Activated CD8-positive, alpha-beta memory T cell treated with anti-CD3 and anti-CD28 coated beads, Interleukin-2, amount 50 U/mL, for 24 hours (primary cell): ENCODE data around the gene DUOXA1.

Experiments used
- DNase-seq: peaks from one replicate; pipeline ENCODE4 v3.0.0-alpha.2; 2020; ENCODE audit errors: extremely low read depth

Gene DUOXA1, protein sequence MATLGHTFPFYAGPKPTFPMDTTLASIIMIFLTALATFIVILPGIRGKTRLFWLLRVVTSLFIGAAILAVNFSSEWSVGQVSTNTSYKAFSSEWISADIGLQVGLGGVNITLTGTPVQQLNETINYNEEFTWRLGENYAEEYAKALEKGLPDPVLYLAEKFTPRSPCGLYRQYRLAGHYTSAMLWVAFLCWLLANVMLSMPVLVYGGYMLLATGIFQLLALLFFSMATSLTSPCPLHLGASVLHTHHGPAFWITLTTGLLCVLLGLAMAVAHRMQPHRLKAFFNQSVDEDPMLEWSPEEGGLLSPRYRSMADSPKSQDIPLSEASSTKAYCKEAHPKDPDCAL

DNA sequence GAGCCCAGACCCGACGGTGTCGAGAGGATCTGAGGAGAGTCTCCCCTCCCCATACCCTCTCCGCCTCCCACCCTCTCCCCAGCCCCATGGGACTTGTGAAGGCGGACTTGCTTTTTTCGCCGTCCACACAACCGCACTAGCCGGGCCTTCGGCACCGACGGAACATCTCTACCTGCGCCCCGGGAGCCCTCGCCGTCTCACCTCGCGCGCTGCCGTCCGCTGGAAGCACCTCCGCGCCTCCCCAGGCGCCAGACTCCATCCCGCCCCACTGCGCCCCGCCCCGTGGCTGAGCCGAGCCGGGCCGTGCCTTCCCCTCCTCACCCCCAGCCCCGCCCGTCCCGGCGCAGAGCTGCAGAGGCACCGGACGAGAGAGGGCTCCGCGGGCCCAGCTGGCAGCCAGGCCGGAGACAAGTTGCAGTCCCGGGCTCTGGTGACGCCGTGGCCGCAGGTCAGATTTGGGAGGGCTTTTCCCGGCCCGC, at the start of gene DUOXA1, which contains the start of gene DUOX1:
Gene DUOXA1, minus strand, starts transcription at position 229 of the 479 bp plus-strand sequence. CDS start 6,865 bp downstream, outside the sequence.
Gene DUOX1, plus strand, starts transcription at position 344 of the 479 bp plus-strand sequence. CDS start 1,973 bp downstream, outside the sequence.
- DNase-seq, result no peak

DNA sequence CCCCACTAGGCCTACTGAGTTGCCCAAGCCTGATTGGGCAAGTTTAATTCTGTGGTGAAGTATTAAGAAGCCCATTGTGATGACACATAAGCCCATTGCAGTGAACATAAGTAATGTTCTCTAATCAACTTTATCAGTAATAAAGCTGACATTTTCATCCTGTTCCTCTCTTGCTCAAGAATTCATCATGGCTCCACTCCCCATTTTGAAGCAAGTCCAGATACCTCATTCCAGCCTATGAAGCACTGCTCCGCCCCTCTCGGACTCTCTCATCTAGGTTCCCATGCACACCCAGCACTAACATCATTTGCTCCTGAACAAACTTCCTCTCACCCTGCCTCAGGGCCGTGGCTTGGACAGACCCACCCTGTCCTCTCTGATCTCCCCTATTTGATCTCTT, 47.6 kb upstream of the DUOXA1 start:
- DNase-seq, result no peak

DNA sequence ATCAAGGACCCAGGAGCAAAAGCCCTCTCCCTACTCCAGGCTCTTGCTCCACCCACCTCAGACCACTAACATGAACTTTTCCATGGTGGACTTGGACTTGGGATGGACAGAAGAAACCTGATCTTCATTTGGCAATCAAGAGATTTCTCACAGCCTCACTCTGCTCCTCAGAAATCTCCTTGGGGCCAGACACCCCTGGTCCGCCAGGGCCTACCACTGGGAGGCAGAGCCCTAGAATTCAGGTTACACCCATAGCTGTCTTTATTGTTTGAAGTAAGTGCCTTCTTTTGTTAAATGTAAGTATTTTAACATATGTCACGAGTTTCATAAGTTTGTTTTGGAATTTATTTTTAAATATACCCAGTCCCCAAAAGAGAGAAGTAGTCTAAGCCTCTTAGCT, 44.9 kb upstream of the DUOXA1 start:
- DNase-seq, result no peak

DNA sequence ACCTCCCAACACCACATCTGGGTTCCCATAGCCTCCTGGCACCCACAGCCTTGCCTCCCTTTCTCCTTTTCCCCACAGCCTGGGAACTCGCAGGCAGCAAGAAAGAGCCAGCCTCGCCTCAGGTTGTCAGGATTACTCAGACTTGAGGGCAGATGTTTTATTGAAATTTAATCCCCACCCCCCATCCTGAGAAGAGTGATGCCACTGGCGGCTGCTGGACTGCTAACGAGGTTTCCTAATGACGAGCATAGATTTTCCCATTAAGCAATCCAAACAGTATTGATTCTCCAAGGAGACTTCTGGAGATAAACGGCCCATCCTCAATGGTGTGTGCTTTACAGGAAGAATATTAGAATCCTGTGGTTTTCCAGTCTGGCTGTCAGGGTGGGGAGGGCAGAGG, 44.4 kb upstream of the DUOXA1 start:
- DNase-seq, result no peak

DNA sequence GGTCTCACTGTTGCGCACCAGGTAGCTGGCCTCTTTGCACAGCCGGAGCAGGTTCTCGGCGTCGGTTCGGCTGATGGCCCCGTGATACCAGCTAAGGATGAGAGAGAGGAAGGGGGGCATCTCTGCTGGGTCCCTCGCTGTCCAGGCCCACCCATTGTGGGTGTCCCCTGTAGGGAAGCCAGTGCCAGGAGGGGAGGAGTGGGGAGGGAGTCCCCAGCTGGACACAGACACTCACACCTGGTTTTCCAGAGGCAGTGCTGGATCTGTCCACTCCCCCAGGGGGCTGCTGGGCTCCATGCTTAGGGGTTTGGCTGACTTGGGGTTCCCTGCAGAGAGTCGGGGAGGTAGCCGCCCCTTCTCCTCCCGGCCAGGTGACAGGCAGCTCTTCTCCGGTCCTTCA, 42.2 kb upstream of the DUOXA1 start:
- DNase-seq, result no peak

DNA sequence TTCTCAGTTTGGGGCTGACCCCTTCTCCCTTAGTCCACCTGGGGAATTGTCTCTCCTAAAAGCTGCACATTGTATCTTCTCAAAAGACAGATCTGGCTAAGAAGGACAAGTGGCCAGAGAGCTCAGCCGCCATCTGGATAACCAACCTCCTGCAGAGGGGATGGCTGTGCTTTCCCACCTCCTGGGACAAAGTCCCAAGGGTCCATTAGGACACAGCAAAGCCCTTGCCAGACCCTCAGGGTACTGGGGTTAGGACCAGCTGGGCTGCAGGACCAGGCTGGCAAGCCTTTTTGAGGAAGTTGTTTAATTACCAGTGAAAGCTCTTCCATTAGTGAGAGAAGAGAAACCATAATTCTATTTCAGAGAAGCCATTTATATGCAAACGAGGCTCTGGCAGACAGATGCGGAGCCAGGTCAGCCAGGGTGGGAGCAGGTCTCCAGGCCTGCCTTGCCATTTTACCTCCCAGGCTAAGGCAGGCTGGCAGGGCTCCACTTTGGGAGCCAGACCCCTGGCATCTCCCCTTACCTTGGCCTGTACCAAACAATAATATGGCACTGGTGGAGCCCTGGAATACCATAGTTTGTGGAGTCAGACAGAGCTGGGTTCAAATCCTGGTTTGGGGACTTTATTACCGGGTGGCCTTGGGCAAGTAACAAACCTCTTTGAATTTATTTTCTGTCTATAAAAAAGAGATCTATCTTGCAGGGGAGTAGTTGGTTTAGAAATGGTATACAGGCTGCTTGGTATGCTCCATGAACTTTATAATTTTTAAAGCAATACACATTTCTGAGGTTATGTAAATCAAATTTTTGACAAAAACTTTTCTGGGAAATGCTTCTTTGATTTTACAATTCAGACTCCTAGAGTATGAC, 40.2 kb upstream of the DUOXA1 start:
- DNase-seq, result no peak

DNA sequence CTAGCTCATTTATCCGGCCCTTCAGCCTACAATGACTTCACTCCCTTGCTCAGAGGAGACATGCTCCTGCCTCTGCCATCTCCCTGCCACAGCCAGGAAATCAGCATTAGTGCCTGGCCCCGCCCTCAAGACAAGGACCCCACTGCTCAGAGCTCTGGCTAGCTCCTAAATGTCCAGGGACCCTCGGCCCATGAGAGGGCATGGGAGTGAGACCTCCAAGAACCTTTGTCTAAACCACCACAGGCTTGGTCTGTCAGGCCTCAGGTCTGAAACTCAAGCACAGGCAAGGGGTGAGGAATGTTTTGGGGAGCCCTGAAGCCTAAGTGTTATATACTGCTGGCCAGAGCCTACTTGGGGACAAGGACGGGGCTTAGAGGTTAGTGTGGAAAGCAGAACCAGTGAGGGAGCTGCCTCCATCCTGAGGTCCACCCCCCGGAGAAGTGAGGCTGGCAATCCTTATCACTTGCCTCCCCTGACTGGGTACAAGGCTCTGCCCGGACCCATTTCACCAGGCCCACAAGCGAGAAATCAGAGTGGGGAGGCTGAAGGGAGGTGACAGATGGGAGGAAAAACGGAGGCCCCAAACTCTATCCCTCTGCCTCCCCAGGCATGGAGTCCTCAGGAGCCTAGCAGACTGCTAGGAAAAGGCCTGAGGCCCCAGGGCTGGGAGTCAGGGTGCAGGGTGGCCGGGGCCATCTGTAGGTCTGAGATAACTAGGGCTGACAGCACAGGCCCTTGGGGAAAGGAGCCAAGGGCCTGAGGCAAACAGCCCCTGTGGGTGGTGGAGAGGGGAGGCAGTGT, 39.3 kb upstream of the DUOXA1 start:
- no peak for DNase-seq

DNA sequence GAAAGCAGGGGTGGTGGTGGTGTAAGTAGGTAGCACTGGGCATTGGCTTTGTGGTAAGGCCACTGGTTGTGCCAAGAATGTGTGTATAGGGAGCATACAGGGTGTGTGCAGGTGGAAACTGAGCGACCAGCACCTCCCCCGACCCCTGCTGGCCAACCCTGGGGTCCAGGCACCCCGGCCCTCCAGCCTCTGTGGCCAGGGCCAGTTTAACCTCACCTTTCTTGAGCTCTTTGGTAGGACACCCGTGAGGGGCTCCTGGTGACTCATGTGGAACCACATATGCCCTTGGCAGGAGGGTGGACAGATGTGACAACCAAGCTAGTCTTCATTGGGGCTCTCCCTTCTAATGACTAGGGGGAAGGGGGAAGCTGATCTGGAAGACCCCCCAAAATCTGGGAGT, 38.6 kb upstream of the DUOXA1 start:
- DNase-seq, result no peak

DNA sequence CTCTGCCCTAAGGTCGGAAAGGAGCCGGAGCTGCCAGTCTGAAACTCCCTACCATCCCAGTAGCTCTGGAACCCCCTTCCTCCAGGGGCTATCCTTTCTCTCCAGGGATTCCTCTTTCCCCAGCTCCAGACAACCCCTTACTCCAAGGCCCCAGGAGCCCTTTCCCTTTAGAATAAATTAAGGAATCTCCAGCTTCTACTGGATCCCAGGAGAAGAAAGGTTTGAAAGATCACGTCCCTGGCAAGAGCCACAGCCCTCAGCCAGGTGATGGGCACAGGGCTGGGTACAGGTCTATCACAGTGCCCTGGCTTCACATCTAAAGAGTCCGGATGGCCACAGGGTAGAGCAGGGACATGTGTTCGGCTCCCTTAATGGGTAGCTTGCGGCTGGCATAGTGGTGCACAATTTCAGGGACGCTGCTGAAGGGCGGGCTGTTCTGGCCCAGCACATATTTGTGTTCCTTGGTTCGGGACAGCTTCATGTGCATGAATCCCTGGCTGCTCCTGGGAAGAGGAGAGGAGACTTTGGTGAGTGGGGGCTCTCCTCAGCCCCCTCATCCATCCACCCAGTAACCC, 38.0 kb upstream of the DUOXA1 start:
- DNase-seq, result no peak

DNA sequence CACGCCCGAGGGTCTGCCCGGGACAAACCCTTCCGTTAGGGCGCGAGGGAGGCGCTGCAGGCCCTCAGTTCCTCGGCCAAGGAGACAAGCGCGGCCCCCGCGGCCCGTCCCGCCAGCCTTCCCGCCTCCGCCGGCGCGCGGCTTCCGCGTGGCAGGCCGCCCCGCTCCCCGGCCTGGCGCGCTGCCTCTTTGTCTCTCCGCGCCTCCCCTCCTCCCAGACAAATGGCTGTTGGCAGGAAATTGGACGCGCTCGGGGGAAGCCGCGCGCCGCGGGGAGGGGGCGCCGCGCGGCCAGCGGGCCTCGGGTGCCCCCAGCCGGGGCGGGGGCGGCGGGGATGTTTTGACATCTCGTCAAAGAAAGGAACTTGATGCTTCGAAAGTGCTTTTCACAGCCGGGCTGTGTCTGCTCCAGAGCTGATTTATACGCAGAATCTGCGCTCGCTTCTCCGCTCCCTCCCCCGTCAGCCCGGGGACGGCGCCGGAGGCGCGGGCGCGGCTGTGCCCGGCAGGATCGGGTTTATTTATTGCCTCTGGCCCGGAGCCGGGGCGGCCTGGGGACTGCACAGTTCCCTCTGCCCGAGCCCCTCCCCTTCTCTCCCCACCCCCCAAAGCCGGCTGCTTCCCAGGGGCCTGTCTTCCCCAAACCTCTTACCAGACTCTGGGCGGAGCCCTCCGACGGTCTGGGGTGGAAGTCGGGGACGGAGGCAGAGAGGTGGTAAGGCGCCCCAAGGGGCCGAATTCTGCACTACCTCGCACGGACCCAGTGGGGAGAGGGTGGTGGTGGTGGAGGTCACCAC, 37.4 kb upstream of the DUOXA1 start:
- DNase-seq, result peak; percentile 52

DNA sequence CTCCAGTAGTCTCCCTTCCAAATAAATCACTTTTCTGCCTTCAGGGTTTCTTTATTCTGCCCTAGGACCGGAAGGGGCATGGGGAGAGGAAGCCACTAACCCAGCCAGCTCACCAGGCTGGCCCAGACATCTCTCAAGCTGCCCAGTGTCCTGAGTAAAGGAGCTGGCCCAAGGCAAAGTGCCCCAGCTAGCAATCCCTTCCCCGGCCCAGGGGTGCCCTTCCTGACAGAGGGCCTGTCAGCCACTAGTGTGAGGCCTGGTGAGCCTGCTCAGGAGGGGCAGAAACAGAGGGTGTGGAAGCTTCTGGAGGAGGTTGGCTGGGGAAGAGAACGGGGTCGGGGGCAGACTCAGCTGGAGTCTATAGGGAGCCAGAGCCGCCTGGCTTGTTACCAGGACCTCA, 35.9 kb upstream of the DUOXA1 start:
- DNase-seq, result no peak

DNA sequence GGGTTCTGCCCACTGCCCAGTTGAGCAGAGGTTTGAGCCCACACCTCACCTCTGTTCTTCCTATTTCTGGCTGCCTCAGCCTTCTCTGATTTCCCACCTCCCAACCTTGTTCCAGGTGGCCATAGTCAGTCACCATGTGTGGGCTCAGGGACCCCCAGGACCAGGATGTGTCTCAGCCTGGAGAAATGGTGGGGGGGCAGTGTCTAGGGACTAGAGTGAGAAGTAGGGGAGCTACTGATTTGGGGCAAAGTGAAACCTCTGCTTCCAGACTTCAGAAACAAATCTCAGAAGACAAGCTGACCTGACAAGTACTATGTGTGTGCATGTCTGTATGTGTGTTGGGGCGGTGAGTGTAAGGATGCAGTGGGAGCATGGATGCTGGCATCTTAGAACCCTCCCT, 35.2 kb upstream of the DUOXA1 start:
- no peak for DNase-seq

DNA sequence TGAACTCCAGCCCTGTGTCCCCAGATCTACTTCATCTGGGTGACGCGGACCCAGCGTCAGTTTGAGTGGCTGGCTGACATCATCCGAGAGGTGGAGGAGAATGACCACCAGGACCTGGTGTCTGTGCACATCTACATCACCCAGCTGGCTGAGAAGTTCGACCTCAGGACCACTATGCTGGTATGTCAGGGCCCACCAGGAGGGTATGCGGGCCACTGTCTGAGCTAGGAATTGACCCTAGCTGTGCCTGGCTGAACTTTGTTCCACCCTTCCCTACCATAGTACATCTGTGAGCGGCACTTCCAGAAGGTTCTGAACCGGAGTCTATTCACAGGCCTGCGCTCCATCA, 33.8 kb upstream of the DUOXA1 start:
- no peak for DNase-seq

DNA sequence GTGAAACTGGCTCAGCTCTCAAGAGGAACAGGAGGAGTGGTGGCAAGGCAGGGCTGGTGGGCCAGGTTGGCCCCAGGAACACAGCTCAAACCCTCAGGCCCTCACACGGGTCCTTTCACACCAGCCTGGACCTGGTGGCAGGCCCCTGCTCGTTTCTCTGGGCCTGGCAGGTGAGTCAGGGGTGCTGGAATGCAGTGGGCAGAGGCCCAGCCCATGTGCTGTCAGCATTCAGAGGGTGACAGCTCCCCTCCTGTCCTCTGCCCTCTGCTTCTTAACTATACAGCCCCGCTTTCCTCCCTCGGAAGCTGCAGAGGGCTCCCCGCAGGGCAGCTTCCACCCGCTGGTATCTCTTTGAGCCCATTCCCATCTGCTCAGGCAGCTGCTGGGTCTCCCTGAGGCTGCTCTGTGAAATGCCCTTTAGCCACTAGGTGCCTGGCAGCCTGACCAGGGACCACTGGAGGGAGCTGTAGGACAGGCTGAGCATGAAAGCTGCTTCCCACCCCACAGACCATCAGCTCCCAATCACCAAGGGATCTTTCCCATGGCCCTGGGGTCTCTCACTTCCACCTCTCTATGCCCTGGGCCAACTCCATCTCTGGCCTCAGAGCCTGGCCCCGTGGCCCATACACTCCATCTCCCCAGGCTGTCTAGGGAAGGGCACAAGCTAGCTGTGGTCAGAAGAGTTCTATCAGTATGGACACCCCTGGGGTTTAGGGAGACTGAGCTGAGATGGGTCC, 33.3 kb upstream of the DUOXA1 start:
- DNase-seq, result peak; percentile 20

DNA sequence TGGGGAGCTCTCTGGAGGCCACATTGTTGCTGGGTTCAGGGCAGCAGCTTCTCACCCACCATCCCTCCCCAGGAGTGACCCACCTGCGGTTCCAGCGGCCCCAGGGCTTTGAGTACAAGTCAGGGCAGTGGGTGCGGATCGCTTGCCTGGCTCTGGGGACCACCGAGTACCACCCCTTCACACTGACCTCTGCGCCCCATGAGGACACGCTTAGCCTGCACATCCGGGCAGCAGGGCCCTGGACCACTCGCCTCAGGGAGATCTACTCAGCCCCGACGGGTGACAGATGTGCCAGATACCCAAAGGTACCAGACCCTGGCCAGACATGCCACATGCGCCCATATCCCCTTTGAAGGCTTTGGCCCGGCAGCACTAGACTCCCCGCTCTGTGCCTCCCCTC, 32.0 kb upstream of the DUOXA1 start:
- DNase-seq, result no peak

DNA sequence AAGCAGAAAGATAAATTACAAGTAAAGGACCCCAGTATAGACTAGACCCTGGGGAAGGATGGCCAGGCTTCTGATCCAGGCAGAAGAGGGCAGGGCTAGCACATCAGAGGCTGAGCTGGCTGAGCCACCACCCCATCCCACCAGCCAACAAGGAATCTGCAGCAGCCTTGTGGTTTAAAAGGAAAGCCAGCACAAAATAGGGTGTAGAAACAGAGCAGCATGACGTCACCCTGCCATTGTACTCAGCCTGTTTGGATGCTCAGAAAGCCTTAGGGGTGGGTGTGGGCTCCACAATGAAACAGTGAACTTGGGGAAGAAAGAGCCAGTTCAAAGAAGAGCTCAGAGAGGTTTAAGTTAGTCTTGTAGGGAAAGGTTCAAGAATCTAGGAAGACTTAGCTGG, 28.3 kb upstream of the DUOXA1 start:
- no peak for DNase-seq

DNA sequence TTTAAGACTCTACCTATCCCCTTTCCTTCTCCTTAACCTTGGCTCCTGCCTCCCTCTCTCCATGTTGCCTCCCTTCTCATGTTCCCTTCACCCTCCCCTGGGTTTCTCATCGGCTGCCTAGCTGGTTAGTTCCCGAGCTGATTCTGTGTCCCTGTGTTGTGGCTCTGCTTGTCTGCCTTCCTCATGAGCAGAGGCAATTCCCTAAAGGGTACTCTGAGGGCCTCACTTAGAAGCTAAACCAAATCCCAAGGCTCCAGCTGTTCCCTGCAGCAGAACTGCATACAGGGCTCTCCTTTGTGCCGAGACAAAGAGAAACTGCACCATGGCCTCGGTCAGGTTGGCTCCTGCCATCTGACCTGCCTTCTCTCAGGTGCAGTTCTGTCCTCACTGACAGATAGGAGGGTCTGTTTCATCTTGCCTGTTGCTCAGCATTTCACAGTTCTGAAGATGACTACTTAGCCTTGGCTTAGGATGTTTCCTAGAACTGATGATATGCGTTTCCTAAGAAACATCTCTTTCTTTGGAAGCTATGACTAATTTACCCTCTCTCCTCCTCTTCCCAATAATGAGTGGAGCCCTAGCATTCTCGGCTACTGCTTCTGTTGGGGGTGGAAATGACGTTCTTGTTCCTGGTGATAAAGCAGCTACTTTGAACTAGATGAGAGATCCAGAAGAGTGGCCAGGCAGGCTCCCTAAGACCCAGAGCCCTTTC, 27.2 kb upstream of the DUOXA1 start:
- no peak for DNase-seq

DNA sequence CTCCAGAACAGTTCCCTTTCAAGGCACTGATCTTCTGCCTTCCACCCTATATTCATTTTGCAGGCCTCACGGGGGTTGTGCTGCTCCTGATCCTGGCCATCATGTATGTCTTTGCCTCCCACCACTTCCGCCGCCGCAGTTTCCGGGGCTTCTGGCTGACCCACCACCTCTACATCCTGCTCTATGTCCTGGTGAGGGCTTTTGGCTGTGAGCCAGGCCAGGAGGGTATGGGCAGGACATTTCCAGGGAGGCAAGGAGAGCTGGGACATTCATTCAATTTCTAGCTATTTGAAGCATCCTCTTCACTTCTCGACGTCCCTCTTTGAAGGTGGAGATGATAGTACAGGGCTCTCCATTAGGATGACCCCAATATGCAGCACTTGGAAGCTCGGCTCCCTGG, 26.1 kb upstream of the DUOXA1 start:
- no peak for DNase-seq

DNA sequence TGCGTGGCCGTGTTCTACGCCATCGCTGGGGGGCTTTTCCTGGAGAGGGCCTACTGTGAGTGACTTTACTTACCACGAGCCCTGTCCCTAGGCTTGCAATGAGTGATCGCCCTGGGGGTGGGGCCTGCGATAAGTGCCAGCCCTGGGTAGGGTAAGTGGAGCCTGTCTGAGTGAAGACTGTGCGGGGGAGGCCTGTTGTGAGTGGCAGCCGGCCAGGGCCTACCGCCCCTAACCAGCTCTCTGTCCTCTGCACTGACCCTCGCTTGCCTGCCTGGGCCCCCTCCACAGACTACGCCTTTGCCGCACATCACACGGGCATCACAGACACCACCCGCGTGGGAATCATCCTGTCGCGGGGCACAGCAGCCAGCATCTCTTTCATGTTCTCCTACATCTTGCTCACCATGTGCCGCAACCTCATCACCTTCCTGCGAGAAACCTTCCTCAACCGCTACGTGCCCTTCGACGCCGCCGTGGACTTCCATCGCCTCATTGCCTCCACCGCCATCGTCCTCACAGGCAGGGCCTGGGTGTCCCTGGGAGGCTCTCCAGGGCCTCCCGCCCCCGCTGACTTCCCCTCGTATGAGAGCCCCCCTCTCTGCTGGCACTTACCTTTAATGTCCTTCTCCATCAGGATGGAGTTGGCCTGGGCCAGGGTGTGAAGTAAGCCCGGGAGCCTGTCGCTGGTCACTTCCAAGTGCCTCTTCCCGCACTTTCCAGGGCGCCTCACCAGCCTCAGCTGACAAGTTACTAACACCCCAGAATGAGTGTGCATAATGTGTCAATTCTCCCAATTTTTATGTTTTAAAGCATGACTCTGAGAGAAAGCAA, 22.5 kb upstream of the DUOXA1 start:
- no peak for DNase-seq
